GM18519 (cell line): Measurements from ENCODE around the gene VAPB.
A peak's percentile ranks its signal among the peaks of the same experiment; 100 is the strongest.
"Not testable (repeated sequence)": the region's sequence is repeated elsewhere in the genome, so short reads cannot be mapped to it uniquely, and the experiment has no call there.

Experiments used
- ATAC-seq: cut with Tn5 transposase; IDR thresholded peaks from one replicate; pipeline ENCODE4 v1.9.1; 2021; ENCODE audit warnings: mild to moderate bottlenecking, moderate library complexity; ENCODE audit not compliant: unreplicated experiment, low FRiP score

VAPB gene

DNA sequence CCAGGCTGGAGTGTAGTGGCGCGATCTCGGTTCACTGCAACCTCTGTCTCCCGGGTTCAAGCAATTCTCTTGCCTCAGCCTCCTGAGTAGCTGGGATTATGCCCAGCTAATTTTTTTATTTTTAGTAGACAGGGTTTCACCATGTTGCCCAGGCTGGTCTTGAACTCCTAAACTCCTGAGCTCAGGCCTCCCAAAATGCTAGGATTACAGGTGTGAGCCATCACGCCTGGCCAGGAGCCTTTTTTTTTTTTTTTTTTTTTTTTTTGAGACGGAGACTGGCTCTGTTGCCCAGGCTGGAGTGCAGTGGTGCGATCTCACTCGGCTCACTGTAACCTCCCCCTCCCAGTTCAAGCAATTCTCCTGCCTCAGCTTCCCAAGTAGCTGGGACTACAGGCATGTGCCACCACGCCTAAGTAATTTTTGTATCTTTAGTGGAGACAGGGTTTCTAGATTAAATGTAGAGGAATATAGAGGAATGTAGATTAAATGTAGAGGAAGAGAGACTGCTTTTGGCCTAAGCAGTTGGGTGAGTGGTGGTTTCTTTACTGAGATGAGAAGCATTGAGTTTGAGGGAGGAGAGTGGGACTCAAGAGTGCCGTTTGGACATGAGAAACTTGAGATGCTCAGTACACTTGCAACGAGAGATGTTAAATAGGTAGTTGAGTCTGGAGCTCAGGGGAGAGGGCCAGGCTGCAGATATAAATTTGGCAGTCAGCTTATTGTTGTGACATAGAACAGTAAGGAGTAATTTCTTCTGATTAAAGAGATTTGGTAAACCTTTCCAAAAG lies 16.7 kb downstream of the VAPB start:
- ATAC-seq, result no peak

DNA sequence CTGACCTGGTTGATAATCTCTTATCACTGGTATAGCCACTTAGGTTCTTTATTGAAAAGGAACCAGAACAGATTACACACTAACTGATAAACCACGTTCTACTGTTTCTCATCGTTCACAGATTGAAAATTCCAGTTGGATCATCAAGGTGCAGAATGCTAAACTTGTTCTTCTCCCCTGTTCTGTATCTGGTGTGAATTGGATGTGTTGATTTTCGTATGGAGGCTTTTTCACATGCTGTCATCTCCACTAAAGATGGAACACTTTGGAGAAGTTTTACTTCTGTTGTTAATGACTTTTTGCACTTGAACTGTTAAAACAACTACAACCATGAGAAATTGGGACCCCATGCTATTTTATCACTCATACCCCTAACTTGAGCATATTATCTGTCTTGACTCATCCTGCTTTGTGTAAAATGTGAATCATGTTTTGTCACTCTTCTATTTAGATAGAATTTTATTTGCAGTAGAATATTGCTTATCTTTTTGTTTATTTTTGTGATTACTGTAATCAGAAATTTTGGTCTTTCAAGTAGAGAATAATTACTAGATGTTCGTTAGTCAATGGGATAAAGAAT lies 17.5 kb downstream of the VAPB start:
- ATAC-seq, result no peak

DNA sequence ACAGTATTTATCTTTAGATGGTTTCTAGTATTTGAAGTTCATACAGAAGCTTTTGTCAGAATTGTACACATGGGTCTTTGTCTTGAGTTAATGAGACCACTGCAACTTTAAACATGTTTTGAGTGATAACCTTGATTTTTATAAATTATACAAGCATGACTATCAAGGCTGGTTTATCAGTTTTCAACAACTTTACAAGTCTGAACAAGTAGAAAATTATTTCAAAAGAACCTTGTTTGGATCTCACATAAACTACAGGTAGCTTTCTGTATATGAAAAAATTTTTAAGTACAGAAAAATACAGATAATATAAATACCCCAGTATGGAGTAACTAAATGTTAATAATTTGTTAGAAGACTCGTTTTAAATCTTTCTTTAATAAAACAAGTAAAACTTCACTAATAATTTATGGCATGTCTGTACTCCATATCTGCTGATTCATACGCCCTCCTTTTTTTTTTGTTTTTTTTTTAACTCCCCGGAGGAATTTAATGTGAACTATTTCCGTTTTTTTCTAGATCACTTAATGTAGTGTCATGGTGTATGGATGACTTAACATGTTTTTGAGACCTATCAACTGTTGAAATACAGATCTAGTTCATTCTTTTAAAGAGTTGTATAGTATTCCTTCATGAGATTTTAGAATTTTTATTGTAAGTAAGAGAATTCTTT lies 18.3 kb downstream of the VAPB start:
- no peak for ATAC-seq

DNA sequence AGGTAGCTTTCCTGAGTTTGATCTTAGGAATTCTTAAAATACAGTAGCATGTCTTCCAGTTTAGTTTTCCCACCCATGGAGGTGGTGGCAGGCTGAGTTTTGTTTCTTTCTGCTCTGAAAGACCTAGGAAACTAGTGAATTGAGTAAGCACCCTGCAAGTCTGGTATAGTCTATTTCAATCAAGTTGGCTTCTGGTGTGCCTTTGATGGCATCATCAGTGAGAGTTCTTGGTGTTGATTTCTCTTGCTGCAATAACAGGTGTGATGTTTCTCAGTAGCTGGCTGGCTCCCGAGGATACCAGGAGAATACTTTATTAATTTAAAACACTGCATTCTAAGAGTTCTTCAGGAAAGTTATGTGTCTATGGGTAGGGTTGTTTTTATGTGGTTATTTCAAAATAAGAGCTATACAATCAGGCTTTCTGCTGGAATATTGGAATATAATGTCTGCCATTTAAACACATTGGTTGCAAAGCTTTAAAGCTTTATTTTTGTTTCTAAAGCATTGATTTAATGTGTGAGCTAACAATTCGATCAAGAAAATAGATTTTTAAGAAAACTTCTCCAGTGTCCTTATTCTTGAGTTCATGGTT lies 19.0 kb downstream of the VAPB start:
- ATAC-seq, result peak; percentile 36

DNA sequence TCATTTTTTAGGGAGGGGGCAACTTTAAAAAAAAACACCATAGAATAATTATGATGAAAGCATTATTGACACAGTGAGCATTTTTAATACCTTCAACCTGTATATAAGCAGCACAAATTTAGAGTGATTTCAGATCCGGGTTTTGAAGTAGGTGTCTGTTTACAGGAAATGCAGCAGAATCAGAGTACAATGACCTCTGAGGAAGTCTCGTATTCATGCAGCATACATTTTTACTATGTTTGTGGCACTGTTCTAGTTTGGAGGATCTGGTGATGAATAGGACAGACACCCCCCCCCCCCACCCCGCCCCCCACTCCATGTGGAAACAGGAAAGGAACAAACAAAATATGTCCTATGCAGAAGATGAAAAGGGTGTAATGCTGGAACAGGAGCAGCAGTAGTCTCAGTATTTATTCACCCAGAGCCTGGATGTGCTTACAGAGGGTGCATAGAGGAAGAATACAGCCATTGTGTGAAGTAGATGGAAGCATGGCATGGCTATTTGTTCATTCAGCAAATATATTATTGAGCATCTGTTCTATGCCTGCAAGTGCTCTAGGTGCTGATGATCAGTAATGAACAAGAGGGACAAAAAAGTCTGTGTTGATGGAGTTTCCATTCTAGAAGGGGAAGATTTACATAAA lies 19.7 kb downstream of the VAPB start:
- ATAC-seq, result no peak

DNA sequence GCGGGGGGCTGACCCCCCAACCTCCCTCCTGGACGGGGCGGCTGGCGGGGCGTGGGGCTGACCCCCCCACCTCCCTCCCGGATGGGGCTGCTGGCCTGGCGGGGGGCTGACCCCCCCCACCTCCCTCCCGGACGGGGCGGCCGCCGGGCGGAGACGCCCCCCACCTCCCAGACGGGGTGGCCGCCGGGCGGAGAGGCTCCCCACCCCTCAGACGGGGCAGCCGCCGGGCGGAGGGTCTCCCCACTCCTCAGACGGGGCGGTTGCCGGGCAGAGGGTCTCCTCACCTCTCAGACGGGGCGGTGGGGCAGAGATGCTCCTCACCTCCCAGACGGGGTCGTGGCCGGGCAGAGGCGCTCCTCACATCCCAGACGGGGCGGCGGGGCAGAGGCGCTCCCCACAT lies 25.2 kb downstream of the VAPB start:
- not testable (repeated sequence) for ATAC-seq

DNA sequence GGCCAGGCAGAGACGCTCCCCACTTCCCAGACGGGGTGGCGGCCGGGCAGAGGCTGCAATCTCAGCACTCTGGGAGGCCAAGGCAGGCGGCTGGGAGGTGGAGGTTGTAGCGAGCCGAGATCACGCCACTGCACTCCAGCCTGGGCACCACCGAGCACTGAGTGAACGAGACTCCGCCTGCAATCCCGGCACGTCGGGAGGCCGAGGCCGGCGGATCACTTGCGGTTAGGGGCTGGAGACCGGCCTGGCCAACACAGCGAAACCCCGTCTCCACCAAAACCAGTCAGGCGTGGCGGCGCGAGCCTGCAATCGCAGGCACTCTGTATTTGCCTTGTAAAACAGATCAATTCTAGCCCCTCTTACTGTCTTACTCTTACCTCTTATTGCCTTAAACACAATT lies 25.8 kb downstream of the VAPB start:
- not testable (repeated sequence) for ATAC-seq

DNA sequence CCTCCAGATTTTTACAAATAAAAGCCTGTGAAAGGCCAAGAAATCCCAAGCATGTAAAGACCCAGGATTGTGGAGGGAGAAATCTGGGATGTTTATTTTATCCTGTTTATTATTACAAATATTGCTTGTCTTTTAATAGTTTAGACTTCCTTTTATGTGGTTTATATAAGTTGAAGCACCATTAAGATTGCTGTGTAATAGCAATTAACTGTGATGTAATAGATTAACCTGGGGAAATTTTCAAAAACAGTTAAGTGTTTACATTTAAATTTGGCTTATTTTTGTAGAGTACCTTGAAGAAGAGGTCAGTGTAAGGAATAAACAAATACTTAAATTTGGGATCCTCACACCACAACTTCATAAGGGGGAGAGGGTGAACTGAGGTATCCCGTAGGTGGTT lies 27.0 kb downstream of the VAPB start:
- no peak for ATAC-seq

DNA sequence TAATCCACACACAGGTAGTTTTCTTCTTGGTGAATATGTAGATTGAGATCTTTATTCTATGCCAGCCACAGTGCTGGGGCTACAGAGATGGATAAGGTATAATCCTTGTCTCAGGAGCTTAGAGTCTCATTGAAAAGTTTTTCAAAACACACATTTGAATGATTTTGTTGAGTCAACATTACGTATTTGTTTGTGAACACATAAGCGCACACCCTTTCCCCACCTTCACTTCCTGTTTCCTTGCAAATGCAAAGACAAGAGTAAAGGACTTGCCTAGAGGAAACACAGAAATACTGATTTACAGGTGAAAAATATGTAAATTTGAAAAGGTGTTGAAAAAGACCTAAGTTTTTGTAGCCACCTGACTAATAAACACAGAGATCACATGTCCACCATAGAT lies 27.8 kb downstream of the VAPB start:
- ATAC-seq, result no peak

DNA sequence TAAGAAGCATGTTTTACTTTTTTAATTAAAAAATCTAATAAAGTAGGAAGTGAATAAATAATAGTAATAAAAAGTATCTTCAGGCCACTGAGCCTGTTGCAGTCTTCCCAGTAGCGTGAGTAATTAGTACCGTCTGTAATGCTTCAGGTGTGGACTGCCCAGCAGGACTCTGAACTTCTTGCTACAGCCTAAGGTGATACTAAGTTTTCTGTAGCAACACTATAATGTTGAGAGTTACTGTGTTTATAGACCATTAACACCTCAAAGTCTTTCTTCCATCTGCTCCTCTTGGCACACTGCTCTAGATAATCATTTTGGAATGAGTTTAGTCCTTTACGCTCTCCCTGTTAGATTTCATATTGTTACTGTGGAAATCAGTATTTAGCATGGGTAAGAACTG lies 28.4 kb downstream of the VAPB start:
- no peak for ATAC-seq

DNA sequence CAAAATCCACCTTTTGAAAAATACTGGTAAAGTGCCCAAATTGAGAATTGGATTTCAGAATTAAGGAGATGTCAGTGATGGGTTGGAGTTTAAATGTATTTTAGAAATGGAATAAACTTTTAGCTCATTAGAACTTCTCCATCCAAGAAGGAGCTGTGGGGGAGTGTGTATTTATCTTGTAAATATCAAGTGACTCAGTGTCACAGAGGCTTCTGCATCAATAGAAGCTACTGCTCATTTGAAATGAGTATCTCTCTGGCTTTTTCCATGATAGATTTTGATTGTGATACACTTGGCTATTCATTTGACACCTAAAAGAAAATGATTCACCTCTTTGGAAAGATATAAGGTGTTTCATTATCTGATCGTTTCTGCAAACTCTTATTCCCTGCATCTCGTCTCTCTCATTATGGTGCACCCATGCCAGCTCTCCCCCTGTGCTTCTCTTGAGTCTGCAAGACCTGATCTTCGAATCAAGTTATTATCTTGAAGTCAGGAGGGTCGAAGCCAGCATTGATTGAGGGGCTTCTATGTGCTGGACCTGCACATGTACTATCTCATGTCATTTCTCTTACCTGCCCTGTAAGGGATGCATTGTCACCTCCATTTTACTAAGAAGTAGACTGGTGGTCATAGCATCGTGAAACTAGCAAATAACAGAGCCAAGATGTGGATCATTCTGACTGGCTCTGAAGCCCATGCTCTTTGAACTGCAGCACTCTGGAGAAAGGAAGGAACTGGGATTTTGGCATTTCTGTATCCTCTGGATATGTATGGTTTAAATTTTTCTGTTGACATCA lies 30.1 kb downstream of the VAPB start:
- no peak for ATAC-seq

DNA sequence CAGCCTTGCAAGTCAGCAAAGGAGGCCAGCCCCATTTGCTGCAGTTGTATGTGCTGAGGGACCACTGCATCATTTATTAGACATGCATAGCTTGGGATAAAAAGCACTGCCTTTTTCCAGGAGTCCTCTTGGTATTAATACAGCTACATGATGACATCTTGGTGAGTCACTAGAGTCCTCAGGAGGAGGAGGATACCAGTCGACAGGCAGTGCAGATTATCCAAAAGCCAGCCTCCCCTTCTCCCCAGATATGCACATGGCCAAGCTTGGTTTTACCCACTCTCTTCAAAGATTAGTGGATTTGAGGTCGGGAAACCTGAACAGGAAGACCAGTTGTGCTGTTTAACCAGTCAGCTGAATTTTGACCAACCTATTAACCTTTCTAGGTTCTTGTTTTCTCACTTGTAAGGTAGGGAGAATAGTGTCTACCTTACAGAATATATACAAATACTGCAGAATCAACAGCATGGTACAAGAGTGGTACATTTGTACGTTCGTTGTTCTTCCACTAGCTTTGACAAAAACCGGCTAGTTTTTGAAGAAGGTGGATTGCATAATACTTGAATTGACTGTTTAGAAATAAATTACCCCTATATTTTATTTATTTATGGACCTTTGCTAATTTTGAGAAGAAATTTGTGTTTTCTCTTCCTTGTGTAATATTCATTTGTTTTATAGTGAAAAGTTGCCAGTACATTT lies 31.9 kb downstream of the VAPB start:
- no peak for ATAC-seq

DNA sequence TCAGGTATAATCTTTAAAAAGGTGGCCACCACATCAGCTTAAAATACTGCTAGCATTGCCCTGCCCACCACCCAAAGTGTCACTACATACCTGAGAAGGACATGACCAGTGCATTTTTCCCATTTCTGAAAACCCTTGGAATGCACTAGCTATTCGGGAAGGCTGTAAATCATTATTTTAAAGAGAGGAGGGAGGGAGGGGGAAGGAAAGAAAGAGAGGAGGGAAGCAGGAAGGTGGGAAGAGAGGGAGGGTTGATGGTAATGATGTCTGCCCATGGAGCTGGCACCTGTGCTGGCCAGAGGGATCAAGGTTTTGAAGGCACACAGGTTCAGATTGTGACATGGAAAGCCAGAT lies 32.4 kb downstream of the VAPB start:
- ATAC-seq, result no peak

DNA sequence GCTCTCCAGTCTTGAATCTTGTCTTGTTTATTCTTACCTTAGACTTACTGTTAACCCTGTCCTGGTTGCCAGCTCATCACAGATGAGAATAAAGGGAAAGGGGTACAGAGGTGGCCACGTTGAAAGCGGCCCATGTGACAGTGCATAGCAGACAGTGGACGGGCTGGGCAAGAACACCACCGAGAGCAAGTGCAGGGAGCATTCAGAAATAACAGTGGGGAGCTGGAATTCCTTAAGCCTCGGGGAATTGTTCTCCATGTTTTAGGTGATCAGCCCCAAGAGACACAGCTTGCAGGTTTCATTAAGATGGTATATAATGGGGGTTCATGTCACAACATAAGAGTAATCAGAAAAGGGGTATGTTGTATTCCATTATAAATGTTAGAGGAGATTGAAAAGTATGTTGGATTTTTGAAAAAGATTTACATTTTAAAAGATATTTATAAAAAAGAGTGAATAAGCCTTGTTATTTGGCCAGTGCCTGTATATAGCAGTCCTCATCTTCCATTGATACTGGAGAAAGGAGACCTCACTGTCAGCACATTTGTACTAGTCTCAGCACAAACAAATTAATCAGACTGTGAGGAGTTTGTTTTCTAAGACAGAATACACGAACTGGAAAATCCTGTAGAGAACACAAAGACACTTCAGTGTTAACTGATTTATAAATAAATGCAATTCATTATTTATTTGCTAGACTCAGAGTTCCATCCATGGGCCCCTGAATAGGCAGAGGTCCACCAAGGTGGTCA lies 35.4 kb downstream of the VAPB start:
- ATAC-seq, result no peak

DNA sequence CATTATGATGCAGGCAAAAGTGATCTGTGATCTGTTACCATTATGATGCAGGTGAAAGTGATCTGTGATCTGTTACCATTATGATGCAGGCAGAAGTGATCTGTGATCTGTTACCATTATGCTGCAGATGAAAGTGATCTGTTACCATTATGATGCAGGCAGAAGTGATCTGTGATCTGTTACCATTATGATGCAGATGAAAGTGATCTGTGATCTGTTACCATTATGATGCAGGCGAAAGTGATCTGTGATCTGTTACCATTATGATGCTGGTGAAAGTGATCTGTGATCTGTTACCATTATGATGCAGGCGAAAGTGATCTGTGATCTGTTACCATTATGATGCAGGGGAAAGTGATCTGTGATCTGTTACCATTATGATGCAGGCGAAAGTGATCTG lies 38.5 kb downstream of the VAPB start:
- not testable (repeated sequence) for ATAC-seq

DNA sequence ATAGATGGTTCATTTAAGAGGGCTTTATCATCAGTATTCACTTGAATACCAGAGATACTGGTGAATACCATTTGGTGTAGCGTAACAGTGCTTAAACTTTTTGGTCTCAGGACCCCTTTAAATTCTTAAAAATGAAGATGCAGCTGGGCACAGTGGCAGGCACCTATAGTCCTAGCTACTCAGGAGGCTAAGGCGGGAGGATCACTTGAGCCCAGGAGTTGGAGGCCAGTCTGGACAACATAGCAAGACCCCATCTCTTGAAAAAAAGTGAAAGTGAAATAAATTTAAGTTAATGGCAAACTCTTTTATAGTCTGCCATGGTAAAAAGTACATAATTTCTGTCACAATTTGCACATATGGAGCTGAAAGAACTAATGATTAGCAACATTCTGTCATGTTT lies 39.3 kb downstream of the VAPB start:
- ATAC-seq, result no peak

DNA sequence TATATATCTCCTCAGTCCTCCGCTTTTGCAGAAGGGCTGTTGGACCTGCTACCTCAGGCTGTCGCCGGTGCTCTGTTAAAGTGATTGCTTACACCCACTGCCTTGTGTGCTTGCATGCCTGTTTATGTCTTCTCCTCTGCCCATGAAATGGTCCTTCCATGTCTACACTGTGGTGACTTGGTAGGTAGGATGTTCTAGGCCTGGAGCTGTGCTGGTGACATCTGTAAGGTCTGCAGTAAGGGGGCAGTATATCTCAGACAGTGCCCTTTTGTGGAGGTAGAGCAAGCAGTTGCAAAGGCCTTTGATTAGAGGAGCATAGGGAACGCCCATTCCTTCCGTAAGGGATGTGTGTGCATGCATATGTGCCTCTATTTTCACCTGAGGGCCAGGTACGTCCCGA lies 40.3 kb downstream of the VAPB start:
- ATAC-seq, result no peak

DNA sequence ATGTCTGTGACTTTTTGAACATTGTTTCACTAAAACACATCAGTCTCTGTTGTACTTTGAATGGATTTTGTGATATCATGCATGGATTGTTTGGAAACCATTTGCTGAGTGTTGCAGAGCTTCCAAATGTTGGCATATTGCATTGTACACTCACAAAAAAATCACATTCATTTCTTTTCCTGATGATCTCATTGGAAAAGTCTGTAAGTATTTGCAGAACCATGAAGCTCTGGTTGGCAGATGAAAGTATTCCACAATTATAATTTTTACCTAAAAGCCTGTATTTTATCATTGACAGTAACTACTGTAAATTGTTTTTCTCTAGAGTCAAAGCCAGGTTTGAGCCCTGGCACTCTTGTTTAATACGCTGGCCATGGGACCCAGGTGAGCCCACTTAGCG lies 42.1 kb downstream of the VAPB start:
- no peak for ATAC-seq
